Tongue (tissue), 2 donors: ENCODE data around the gene FAM193A. TPM values are rescaled to one million over a fixed set of nuclear protein-coding genes. Genes with fewer than 3 reads are reported as not detected.
"Not testable (repeated sequence)": the region's sequence is repeated elsewhere in the genome, so short reads cannot be mapped to it uniquely, and the experiment has no call there.

Experiments used
- DNase-seq: peaks from one replicate; pipeline ENCODE4 v3.0.0-alpha.2; 2015
- total RNA-seq: library from RNA; depleted of rRNA; stranded (reverse); fragments of >200 nt; gene quantifications from one replicate; pipeline ENCODE4 v1.2.3, GENCODE V29; 2014

Gene FAM193A
- total RNA-seq, 1 donor from 2014 or later = 23.7 TPM

DNA sequence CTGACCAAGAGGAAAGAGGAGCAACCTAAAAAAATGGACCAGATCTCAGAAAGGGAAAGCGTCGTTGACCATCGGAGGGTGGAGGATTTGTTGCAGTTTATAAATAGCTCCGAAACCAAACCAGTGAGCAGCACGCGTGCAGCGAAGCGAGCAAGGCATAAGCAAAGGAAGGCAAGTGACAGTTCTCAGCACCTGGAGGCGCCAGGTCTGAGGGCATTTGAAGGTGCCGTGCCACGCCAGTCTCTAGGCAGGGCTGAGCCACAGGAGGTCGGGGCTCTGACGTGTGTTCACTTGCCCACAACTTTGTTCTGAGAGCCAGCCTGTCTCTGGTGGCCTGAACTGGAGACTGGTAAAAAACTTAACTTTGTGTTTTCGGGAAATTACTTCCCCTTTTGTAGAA, 160.0 kb downstream of the FAM193A start:
- DNase-seq = no peak

GRCh38 chr4:2697995-2698414, 161.6 kb downstream of the FAM193A start:
- DNase-seq = no peak

- no peak for DNase-seq
These were observed 162.1 kb downstream of the FAM193A start for GRCh38 chr4:2698504-2698903.

DNA sequence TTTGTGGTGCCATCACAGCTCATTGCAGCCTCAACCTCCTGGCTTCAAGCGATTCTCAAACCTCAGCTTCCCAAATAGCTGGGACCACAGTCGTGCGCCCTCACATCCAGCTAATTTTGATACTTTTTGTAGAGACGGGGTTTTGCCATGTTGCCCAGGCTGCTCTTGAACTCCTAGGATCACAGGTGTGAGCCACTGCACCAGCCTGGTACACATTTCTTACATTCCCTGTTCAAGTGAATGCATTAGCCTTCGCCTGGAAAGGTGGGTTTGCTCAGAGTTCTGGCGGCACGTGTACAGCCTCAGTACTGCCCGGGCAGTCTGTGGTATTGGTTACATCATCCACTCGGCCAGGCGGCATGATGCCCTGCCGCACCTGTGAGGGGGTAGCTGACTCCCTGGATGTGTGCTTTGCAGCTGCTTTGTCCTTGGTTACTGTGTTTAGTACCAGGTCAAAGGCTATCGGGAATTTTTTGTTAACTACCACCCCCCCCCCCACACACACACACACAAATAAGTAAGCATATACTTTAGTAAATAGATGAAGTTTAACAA, 162.6 kb downstream of the FAM193A start:
- no peak for DNase-seq

GRCh38 chr4:2699534-2699933, 163.1 kb downstream of the FAM193A start:
- DNase-seq = no peak

GRCh38 chr4:2700031-2700430, 163.6 kb downstream of the FAM193A start:
- no peak for DNase-seq

- no peak for DNase-seq
These were observed 165.9 kb downstream of the FAM193A start for GRCh38 chr4:2702361-2702760.

DNA sequence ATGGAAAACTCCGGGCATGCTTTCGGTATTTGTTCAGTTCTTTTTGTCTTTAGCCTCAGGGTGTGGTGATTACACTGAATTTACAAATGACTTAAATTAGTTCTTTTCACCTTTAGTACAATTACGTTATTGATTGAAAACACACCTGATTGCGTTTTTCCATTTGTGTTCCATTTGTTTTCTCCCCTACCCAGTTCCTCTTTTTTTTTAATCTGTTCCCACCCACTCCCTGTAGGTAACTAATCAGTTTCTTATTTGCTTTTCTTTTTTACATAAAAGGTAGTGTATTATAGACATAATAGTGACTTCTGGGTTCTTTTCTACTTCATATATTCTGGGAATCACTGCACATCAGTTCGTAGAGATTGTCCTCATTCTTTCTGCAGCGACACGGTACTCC, 166.3 kb downstream of the FAM193A start:
- DNase-seq = no peak

DNA sequence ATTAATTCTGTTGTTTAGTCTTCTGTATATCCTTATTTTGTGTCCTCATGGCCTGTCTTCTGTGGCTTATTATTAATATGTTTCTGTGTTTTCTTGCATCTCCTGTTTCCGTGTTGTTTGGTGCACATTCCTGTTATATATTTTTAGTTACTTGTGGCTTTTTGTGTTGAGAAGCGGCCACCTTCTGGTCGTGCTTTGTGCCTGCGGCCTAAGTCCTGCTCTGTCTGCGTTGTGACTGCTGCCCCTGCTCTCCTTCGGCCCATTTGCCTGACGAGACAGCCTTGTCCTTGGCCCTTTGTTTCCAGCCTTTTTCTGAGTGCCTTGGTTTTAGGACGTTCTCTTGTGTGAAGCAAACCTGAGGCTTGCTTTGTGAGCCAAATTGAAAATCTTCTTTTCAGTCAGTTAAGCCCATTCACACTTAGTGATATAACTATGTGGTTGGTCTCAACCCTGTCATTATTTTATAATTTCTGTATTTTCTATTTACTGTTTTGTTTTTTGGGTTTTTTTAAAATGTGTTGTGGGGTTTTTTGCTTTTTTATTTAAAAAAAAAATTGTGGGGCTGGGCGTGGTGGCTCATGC, 175.9 kb downstream of the FAM193A start:
- DNase-seq = no peak

DNA sequence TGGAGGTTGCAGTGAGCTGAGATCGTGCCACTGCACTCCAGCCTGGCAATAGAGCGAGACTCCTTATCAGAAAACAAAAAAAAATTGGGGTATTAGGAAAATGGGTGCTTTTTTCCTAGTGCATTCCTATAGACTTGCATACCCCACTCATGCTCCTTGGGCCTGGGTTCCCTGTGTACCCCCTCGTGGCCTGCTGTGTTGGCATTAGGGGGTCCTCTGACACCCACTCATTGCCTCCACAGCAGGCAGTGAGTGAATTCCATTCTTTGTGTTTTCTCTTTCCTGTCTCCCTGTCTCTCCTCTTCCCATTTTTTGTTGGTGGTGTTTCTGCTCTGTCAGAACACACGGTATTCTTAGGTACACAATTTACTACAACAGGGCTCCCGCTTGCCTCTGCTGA, 176.9 kb downstream of the FAM193A start:
- no peak for DNase-seq

DNA sequence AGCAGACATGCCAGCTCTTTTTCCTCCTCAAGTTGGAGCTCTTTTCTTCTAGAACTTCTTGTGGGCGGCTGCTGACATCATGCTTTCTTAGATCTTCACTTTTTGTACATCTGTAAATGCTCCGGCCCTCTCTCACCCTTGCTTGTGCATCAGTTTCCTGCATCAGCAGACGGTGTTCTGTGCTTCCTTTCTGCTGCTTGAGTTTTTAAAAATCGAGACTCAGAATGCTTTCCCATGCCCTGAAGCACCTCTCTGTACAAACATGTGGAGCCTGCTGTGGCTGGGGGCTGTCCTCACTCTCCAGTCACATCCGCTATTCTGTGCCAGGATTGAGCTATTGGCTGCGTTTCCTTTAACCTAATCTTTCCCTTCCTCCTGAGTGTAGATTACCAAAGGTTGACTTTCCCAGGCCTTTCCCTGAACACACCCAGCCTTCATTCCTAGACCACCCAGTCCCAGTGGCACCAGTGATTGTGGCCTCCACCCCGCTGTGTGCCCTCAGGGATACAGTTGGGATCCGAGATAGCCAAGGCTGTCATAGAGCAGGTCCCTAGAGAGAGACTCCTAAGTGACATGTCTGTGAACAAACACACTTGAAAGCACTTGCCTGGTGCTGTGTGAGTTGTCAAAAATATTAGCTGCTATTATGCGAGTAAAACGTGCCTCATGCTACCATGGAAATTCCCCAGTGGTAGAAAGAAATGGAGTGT, 177.8 kb downstream of the FAM193A start:
- peak; percentile 69 for DNase-seq

DNA sequence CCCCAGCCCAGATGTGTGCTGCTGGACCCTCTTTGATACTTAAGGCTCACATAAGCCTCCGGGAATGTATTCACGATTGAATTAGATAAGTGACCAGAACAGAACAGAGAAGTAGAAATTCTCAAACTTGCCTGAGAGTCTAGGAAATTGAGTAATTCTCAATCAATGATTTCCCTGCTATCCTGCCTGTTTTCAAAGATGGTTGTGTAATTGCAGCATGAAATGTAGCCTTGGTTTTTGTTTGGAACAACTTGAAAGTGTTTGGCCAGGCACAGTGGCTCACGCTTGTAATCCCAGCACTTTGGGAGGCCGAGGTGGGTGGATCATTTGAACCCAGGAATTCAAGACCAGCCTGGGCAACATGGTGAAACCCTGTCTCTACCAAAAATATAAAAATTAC, 178.5 kb downstream of the FAM193A start:
- DNase-seq = no peak

GRCh38 chr4:2715426-2715825, 179.0 kb downstream of the FAM193A start:
- no peak for DNase-seq

- DNase-seq = no peak
These were observed 179.8 kb downstream of the FAM193A start for GRCh38 chr4:2716236-2716635.

GRCh38 chr4:2721586-2721985, 185.1 kb downstream of the FAM193A start:
- peak; percentile 41 for DNase-seq

- no peak for DNase-seq
These were observed 185.6 kb downstream of the FAM193A start for GRCh38 chr4:2722033-2722432.

- DNase-seq = no peak
These were observed 187.3 kb downstream of the FAM193A start for GRCh38 chr4:2723751-2724150.

- DNase-seq = no peak
These were observed 188.9 kb downstream of the FAM193A start for GRCh38 chr4:2725380-2725779.

- DNase-seq = not testable (repeated sequence)
These were observed 190.4 kb downstream of the FAM193A start for GRCh38 chr4:2726881-2727280.

DNA sequence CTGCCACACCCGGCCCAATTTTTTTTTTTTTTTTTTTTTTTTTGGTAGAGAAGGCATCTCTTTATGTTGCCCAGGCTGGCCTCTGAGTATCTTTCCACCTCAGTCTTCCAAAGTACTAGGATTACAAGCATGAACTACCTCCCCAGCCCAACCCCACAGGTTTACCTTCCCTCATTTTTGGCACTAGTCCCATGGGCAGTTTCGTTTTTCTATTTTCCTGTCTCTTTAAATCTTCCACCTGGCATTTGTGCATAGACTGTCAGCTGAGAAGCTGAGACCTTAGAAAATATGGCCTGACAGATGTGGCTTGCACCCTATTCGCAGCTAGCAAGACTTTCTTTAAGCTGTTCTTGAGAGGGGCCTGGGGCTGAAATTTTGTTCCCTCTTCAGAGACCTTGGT, 191.8 kb downstream of the FAM193A start:
- DNase-seq = no peak

DNA sequence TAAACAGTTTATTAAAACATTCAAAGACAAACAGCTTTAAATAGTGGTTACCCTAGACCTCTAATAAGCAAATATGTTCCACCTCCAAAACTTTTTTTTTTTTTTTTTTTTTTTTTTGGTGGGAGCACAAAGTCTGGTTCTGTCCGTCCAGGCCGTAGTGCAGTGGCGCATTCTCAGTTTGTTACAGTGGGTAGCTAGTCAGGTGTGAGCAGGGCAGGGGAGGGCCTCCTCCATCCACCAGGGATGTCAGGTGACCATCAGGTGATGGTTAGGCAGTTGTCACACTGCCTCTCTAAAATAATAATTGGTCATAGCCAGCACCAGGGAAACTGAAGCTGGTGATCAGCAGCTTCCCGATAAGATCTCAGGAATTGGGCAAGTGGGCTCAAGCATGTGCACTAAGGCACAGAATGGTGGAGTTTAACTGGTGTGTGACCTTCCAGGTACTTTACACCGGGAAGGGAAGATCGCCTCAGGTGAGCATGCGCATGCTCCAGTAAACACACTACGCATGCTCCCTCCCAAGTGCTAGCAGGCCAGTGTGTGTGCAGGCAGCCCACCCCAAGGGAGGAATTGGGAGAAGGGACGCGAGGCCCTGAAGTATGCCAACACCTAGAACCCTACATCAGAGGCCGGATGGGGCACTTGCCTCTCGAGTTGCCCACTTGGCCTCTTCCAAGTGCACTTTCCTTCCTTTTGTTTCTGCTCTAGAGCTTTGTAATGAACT, 192.5 kb downstream of the FAM193A start:
- no peak for DNase-seq

GRCh38 chr4:2729533-2729875, 193.1 kb downstream of the FAM193A start:
- no peak for DNase-seq

DNA sequence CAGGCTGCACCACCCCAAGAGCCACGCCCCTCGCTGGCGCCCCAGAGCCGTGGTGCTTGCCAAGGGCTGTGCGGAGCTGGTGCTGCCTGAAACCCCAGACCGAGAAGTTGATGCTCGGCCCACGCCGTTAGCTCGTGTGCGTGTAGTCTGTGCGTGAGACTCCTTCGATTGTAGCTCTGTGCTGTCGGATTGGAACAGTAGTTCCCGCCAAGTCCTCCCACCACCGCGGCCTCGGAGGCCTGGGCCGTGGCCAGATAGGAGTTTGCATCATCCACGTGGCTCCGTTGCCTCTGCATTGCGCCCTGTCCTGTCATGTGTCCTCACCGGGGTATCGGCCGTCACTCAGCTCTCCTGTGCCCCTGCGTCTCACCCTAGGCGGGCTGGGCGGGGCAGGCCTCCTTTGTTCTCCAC, 195.5 kb downstream of the FAM193A start:
- no peak for DNase-seq
